Measurements from ENCODE around the gene PYURF.
A peak's percentile ranks its signal among the peaks of the same experiment; 100 is the strongest.

Gene PYURF, protein sequence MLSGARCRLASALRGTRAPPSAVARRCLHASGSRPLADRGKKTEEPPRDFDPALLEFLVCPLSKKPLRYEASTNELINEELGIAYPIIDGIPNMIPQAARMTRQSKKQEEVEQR

DNA sequence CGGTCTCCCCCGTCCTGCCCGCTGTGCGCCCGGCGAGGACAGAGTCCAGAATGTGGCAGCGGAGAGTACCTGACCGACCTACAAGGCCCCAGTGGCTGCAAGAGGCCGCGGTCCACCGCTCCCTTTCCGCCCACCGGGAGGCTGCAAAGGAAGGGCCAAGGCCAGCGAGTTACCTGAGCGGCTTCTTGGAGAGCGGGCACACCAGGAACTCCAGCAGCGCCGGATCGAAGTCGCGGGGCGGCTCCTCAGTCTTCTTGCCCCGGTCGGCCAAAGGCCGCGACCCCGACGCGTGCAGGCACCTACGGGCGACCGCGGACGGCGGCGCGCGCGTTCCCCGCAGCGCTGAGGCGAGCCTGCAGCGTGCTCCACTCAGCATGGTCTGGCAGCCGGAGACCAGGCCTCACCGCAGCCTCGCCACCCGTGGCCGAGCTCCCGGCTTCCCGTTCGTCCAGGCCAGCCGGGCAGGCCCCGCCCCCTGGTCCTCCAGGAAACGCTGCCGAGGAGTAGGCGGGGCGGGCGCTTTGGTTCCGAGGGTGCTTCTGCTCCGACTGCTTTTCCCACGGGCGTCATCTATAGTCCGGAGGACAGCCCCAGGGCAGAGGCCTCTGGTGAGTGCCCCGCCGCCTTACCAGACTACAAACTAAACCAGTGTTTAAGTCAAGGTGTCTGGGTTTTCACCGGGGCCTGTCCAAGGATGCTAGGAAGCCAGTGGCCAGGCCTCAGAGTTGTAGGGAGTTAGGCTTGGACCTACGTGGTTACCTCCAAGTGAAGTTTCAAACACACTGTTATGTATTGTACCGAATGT, at the start of gene PYURF:
TSS of gene PYURF (minus strand) at position 452 of the 805 bp plus-strand sequence. CDS start at position 376, 76 bp downstream.
- DNase-seq = peak; percentile 93

DNA sequence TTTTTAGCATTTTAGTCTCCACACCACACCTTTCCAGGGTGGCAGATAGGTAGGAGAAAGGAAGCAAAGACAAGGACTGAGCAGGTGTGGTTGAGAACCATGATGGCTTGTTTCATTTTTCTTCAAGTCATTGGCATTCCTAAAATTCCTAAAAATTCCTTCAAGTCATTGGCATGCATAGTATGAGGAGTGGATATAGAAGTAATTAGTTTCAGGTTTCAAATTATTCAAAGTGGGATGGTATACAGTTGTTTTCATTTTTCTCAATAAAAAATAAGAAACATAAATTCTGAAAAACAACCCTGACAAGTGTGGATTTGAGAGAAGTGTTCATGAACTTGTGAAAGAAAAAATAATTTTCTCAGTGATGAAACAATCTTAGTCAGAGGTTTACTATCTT, 46.4 kb upstream of the PYURF start:
- DNase-seq = no peak

DNA sequence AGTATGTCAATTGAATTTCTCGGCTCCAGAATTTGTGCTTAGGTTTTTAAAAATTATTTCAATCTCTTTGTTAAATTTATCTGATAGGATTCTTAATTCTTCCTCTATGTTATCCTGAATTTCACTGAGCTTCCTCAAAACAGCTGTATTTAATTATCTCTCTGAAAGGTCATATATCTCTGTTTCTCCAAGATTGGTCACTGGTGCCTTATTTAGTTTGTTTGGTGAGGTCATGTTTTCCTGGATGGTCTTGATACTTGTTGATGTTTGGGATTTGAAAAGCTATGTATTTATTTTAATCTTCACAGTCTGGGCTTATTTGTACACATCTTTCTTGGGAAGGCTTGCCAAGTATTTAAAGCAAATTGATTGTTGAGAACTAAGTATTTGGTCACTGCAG, 44.0 kb upstream of the PYURF start:
- DNase-seq = no peak

DNA sequence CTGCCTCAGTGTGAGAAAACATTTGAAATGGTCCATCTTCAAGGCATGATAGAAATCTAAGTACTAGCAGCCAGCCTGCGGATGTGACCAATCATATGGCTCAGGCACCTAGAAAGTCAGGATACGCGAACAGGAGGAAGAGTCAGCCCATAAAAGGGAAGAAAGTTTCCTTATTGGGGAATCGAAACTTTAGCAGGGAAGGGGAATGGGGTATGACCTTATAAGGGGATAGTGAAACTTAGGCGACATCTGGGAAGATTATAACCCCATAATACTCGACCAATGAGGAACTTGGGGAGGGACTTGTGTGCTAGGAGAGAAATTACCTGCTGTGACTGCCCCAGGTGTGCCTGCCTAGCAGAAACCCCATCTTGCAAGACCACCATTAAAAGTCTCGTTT, 26.2 kb upstream of the PYURF start:
- DNase-seq = no peak

DNA sequence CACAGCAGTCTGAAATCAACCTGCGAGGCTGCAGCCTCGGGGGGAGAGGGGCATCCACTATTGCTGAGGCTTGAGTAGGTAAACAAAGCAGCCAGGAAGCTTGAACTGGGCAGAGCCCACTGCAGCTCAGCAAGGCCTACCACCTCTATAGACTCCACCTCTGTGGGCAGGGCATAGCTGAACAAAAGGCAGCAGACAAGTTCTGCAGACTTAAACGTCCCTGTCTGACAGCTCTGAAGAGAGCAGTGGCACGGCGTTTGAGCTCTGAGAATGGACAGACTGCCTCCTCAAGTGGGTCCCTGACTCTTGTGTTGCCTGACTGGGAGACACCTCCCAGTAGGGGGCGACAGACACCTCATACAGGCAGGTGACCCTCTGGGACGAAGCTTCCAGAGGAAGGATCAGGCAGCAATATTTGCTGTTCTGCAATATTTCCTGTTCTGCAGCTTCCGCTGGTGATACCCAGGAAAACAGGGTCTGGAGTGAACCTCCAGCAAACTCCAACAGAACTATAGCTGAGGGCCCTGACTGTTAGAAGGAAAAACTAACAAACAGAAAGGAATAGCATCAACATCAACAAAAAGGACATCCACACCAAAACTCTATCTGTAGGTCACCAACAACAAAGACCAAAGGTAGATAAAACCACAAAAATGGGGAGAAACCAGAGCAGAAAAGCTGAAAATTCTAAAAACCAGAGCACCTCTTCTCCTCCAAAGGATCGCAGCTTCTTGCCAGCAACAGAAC, 15.9 kb upstream of the PYURF start:
- peak; percentile 78 for DNase-seq

DNA sequence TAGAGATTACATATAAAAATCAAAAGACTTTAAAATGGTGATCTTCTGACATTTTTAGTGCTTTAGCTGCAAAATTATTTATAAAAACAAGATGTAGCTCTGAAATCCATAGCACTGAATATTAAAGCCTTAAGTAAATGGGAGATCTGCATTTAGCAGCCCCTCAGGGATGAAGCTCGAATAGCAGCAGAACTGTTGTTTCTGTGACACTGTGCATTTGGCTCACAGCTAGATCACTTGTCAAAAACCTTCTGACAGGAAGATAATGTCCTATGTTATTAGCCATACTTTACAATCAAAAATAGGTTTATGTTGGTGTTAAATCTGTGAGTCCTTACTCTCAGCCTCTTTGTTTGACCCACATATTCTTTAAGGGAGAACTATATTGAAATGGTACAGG, 14.1 kb upstream of the PYURF start:
- no peak for DNase-seq

DNA sequence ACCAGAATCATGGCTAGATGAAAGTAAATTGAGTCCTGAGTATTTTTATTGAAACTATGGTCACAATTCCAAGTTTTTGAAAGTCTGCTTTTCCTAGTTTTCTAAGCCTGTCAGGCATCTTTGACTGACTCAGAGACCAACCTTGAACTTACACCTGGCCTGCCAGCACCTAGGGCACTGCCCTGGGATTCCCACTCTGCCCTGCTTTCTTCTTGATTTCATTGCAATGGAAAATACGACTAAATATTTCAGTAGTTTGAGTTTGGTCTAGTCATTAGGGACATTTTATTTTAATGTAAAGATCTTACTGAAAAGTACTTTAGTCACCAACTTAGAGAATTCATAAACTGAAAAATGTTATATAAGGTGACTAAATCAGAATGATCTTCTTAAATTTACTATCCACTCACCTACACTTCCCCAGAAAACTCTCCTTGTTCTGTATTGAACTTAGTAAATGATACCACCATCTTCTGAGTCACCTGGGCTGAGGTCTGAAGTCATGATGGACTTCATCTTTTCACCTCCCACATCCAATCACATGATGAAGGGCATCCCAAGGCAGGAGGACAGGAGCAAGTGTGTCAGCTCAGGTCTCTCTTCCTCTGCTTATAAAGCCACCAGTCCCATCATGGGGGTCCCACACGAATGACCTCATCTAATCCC, 11.6 kb upstream of the PYURF start:
- DNase-seq = no peak

DNA sequence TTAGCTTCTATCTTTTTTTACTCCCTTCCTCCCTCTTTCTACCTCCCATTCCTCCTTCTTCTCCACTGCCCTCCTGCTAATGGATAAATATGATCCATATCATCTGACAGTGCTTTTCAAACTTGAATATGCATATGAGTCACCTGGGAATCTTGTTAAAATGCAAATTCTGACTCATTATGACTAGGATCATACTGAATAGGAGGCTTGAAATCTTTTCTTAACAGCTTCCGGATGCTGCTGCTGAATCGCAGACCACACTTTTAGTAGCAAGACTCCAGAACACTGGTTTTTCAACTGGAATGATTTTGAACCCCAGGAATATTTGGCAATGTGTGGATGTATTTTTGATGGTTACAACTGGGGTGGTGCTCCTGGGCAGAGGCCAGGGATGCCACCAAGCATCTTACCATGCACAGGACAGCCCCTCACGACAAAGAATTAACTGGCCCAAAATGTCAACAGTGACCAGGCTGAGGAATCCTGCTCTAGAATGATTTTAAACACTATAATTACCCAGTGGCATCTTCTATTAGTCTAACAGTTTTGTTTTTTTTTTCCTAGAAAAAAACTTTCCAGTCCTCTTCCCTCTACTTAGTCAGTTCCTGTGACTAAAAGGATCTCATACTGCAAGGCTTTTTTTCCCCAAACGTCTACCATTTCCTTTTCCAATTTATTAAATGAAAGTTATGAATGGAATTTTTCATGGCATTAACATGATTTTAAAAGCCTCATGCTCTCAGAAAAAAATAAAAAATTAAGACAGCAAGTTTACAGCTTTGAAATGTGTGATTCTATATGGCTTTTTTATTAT, 10.6 kb upstream of the PYURF start:
- no peak for DNase-seq

DNA sequence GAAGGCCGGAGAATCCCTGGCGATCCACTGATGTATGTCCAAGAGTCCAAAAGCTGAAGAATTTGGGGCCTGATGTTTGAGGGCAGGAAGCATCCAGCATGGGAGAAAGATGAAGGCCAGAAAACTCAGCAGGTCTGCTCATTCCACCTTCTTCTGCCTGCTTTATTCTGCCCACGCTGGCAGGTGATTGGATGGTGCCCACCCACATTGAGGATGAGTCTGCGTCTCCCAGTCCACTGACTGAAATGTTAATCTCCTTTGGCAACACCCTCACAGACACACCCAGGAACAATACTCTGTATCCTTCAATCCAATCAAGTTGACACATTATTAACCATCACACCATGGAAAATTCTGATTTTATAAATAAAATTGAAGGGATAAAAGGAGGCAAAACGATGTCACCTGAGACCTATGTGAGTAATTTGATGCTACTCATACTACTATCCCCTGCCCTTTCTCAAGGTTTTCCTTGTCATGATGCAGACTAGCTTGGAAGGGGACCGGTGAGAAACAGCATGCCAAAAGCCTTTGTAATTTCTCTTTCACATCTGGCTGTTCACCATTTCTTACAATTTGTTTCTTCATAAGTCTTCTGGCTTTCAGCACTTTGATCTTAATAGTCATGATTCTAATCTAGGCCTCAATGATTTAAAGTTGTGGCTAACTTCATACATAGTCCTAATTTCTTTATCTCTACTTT, 9.7 kb upstream of the PYURF start:
- DNase-seq = no peak

DNA sequence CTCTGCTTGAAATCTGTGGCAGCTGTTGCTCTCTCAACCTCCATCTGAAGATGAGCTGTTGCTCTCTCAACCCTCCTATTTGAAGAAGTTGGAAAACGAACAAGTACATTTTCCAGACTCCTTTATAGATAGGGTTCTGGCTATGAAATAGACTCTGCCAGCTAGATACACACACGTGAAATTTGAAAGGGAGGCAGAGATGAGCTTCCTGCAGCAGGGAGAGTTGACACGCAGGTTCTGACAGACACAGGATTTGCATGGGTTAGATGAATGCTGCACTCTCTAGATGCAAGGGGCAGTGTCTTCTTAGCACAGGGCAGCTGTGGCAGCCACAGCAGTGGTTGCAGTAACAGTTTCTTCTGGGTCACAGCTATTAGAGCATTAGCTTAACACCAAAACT, 8.0 kb upstream of the PYURF start:
- DNase-seq = no peak

DNA sequence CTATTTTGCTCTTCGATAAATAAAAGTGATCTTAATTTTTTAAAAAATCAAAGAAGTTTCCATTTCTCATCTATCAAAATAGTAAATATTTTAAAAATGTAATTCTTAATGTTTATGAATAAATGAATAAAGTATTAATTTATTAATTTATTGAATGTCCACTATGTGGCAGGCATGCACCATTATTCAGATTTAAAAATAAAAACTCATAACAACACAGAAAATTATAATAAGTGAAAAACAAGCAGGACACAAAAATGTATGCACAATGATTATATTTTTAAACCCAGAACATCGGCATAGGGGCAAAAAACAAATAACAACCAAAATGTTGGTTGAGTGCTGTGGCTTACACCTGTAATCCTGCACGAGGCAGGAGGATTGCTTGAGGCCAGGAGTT, 5.3 kb upstream of the PYURF start:
- DNase-seq = no peak

DNA sequence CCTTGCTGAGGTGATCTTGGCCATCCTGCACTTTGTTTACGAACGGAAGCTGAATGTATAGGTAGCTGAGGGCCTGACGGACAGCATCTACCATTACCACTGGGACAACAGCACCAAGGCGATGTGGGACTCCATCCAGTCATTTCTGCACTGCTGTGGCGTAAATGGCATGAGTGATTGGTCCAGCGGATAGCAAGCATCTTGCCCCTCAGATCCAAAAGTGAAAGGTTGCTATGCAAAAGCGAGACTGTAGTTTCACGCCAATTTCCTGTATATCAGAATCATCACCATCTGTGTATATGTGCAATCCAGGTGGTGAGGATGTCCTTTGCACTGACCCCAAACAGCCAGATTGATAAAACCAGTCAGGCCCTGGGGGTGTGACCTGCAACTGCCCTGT, 4.2 kb upstream of the PYURF start:
- peak; percentile 11 for DNase-seq

DNA sequence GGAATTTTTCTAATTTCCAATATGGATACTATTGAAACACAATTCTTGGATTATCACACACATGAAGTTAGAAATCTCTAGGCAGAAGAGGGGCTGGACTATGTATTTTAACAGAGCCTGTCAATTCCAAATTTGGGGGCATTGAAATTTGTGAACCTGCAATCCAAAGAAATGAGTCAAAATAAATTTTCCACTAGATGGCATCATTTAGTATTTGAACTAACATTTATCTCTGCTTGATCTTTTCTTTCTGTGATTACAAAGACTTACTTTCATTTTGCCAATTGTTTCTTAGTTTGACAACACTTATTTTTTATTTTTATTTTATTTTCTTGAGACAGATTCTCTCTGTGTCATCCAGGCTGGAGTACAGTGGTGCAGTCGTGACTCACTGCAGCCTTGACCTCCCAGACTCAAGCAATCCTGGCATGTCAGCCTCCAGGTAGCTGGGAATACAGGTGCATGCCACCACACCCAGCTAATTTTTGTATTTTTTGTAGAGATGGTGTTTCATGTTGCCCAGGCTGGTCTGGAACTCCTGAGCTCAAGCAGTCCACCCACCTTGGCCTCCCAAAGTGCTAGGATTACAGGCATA, 2.7 kb upstream of the PYURF start:
- peak; percentile 46 for DNase-seq

DNA sequence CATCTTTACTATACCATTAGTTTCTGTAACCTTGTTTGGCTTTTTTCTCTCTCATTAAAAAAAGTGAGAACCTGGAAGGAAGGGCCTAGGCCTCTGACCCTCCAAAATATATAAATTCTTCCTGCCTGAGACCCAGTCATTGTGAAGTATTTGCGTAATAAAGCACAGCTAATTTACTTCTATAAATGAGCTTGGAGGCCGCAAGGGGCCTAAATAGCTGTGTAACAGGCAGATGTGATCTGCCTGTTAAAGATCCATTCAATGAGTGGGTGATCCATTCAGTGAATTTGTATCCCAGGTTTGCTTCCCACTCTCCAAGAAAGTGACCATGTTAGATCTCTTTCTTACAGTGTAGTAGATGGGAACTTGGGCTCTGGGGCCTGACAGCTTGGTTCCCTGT, 595 bp upstream of the PYURF start:
- DNase-seq = no peak

DNA sequence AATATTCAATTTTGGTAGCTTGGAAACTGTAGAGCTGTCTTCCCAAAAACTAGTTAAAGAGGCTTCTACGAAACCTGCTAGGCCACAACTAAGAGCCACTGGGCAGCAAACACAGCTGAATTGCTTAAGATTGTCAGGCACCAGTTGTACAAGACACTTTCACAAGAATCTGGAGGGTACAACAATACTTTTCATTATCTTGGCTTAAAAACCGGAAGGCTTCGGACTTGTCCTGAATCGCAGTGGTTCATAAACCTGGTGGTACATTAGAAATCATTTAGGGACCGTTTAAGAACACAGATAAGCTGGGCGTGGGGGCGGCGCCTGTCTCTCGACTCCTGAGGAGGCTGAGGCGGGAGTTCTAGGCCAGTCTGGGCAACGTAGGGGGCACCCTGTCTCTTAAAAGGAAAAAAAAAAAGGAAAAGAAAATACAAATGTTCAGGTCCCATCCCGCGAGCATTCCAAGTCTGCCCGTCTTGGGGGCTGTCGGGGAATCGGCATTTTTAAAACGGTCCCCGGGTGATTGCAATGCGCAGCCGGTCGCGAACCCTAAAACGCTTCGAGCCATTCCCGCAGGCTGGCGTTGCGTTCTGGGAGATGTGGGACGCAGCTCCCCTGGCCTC, 763 bp downstream of the PYURF start:
- DNase-seq = peak; percentile 43

DNA sequence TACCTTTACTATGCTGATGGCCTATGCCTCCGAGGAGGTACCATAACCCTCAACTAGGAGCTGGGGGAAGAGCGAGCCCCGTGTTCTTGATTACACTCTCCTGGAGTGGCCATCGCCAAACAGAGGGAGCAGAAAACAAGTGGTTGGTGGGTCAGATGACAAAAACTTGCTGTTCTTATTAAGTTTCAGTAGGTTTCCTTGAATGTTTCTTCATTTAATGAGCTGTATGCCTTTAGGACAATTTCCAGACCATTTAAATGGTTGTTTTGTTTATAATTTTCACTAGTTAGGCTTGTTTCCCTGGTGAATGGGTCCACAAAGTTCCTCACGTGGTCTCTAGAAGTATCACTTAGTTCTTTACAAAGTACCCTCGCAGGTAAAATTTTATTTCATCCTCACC, 4.7 kb downstream of the PYURF start:
- DNase-seq = no peak

DNA sequence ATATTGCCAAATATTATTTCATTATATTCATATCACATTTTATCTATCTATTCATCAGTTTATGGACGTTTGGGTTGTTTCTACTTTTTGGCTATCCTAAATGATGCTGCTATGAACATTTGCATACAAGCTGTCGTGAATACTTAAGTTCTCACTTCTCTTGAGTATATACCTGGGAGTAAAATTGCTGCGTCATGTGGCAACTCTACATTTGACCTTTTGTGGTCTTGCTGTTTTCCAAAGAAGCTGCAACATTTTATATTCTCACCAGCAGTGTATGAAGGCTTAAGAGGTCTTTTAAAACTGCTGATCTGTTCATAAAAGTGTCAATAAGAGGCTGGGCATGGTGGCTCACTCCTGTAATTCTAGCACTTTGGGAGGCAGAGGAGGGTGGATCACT, 5.8 kb downstream of the PYURF start:
- no peak for DNase-seq

DNA sequence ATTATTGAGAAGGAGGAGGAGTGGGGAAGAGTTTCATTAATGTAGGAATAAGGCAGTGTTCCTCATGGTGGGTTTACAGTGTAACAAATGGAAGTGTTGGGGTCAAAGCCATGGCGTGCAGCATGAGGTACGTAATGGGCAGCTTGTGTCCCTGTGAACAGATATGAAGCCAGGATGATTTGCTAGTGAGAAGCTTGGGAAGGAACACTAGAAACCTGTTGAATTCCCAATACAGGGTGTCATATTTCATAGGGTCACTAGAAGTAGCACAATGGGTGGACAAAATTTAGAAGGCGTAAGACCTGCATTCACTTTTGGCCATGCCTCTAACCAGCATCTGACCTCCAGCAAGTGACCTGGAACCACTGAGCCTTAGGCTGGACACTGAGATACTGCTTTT, 6.8 kb downstream of the PYURF start:
- DNase-seq = no peak

DNA sequence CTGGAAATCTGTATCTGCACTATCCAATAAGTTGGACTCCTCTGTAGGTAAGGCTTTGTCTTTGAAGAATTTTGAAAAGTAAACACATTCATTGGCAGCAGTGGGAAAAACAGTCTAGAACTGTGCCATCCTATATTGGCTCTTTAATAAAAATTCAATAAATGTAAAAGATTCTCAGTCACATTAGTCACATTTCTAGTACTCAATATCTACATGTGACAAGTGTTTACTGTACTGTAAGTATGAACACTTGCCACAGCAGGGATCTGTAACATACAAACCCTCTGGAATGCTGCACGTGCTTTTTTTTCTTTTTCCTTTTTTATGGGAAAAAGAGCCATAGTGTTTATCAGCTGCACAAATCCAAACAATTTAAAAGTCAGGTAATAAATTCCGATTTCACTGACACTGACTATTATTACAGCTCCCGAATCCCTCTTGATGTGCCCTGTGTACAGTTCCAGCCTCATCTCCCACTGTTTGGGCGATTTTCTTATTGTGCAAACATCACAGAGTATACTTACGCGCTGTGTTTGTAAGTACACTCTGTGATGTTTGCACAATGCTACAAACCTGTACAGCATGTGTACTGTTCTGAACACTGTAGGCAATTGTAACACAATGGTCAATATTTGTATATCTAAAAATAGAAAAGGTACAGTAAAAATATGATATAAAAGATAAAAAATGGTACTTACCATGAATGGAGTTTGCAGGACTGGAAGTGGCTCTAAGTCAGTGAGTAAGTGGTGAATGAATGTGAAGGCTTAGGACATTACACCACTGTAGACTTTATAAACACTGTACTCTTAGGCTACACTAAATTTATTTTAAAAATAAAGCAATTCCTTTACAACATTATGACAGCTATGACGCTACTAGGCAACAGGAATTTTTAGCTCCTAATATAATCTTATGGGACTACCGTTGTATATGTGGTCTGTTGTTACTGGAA, 8.7 kb downstream of the PYURF start:
- DNase-seq = no peak

DNA sequence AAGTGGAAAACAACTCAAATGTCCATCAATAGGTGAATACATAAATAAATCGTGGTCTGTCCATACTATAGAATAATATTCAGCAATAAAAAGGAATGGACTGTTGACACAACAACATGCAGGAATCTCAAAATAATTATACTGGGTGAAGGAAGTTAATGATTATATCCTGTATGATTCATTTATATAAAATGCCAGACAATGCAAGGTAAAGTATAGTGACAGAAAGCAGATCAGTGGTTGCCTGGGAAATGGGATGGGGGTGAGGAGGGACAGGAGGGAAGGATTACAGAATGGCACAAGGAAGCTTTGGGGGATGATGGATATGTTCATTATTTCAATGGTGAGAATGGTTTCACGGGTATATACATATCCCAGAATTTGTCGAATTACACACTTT, 12.3 kb downstream of the PYURF start:
- DNase-seq = no peak

Measured in activated CD4-positive, alpha-beta T cell treated with anti-CD3 and anti-CD28 coated beads, Interleukin-10, Interleukin-2, amounts not matched to agents 100 ng/mL and 50 ng/mL, durations not matched to agents 16 hours and 8 hours (primary cell).